Loucy (cell line): Measurements from ENCODE around the gene NUMBL.

Experiments used
- H2AFZ ChIP-seq: fragments of 200-600 bp; sonication (generic); 2 replicates; pipeline ENCODE4 v1.6.0; 2016; ENCODE audit warnings: antibody characterized with exemption, mild to moderate bottlenecking, low read length, moderate library complexity
- H3F3A ChIP-seq: fragments of 200-600 bp; 2 replicates; pipeline ENCODE4 v1.6.0; 2016; ENCODE audit warnings: antibody characterized with exemption, low read depth, mild to moderate bottlenecking
- H3K27me3 ChIP-seq: fragments of 200-600 bp; sonication (generic); 2 replicates; pipeline ENCODE4 v1.6.1; 2014; ENCODE audit warnings: low read length, mild to moderate bottlenecking; ENCODE audit not compliant: insufficient read depth, poor library complexity, severe bottlenecking
- H3K36me3 ChIP-seq: fragments of 200-600 bp; sonication (generic); 2 replicates; pipeline ENCODE4 v1.6.1; 2016; ENCODE audit warnings: low read length; ENCODE audit not compliant: insufficient read depth
- H3K4me1 ChIP-seq: fragments of 200-600 bp; sonication (generic); 2 replicates; pipeline ENCODE4 v1.5.1; 2014; ENCODE audit warnings: low read length, mild to moderate bottlenecking; ENCODE audit not compliant: insufficient read depth, poor library complexity, severe bottlenecking
- H3K4me2 ChIP-seq: fragments of 200-600 bp; sonication (generic); 2 replicates; pipeline ENCODE4 v1.6.0; 2014; ENCODE audit warnings: antibody characterized with exemption, low read length, low read depth, mild to moderate bottlenecking; ENCODE audit not compliant: poor library complexity, severe bottlenecking
- H3K4me3 ChIP-seq: fragments of 200-600 bp; sonication (generic); 2 replicates; pipeline ENCODE4 v1.5.1; 2014; ENCODE audit warnings: low read length, mild to moderate bottlenecking, mixed read lengths; ENCODE audit not compliant: poor library complexity, severe bottlenecking
- H3K79me2 ChIP-seq: fragments of 200-600 bp; sonication (generic); 2 replicates; pipeline ENCODE4 v1.6.1; 2014; ENCODE audit warnings: low read length; ENCODE audit not compliant: insufficient read depth
- H3K9ac ChIP-seq: fragments of 200-600 bp; sonication (generic); 2 replicates; pipeline ENCODE4 v1.6.0; 2014; ENCODE audit warnings: mild to moderate bottlenecking, low read depth, low read length, moderate library complexity; ENCODE audit not compliant: poor library complexity, severe bottlenecking
- H3K9me2 ChIP-seq: fragments of 200-600 bp; sonication (generic); replicated peaks from 2 replicates; pipeline ENCODE4 v1.6.1; 2016; ENCODE audit warnings: low read depth, low read length, mixed read lengths
- H3K9me3 ChIP-seq: fragments of 200-600 bp; sonication (generic); 2 replicates; pipeline ENCODE4 v1.6.1; 2014; ENCODE audit warnings: mild to moderate bottlenecking, antibody characterized with exemption, low read length, low read depth; ENCODE audit not compliant: insufficient read depth
- H4K20me1 ChIP-seq: fragments of 200-600 bp; sonication (generic); 2 replicates; pipeline ENCODE4 v1.6.0; 2014; ENCODE audit warnings: antibody characterized with exemption, low read length, mild to moderate bottlenecking; ENCODE audit not compliant: insufficient read depth, poor library complexity, severe bottlenecking
- CTCF ChIP-seq: fragments of 200-600 bp; sonication (generic); conservative IDR thresholded peaks from 2 replicates; pipeline ENCODE4 v1.5.1; 2014; ENCODE audit warnings: mild to moderate bottlenecking, antibody characterized with exemption, low read length
- EZH2phosphoT487 ChIP-seq: fragments of 200-600 bp; IDR thresholded peaks from 2 replicates; pipeline ENCODE4 v1.6.1; 2018; ENCODE audit warnings: antibody characterized with exemption, mild to moderate bottlenecking, moderate library complexity, borderline replicate concordance

NUMBL gene

GRCh38 chr19:40690050-40690692 lies at the start of gene NUMBL:
NUMBL (minus strand) TSS chr19:40690651; CDS start chr19:40690483, 168 bp downstream.
- Histone ChIP-seq H3K36me3 (no peaks in the 10 kb centered on the region), H3F3A (no peaks in the 10 kb centered on the region), H3K4me3 (peak within 1 kb of the TSS; percentile 84), H3K4me2 (peak within 1 kb of the TSS; percentile 97), H4K20me1 (no peaks in the 10 kb centered on the region), H3K27me3 (no peaks in the 10 kb centered on the region), H2AFZ (peak within 1 kb of the TSS; percentile 97), H3K9me3 (no peaks in the 10 kb centered on the region), H3K79me2 (no peaks in the 10 kb centered on the region), H3K4me1 (peaks cover 19% of the 10 kb centered on the region), H3K9me2 (no peaks in the 10 kb centered on the region), H3K9ac (peak within 1 kb of the TSS; percentile 69)
- TF ChIP-seq CTCF (no peak), EZH2phosphoT487 (no peak)

- Histone ChIP-seq H3K36me3 (no peaks in the 10 kb centered on the region), H3K9me3 (no peaks in the 10 kb centered on the region), H3K4me1 (no peaks in the 10 kb centered on the region), H3K9ac (no peak overlapping the region), H3K4me3 (no peak overlapping the region), H3K9me2 (no peaks in the 10 kb centered on the region), H3F3A (no peaks in the 10 kb centered on the region), H4K20me1 (no peaks in the 10 kb centered on the region), H3K79me2 (no peaks in the 10 kb centered on the region), H3K4me2 (no peak overlapping the region), H2AFZ (no peak overlapping the region), H3K27me3 (no peaks in the 10 kb centered on the region)
- no peak for TF ChIP-seq CTCF
- TF ChIP-seq EZH2phosphoT487 = no peak
Observed at GRCh38 chr19:40739030-40739839, 48.8 kb upstream of the NUMBL start.

GRCh38 chr19:40737102-40737644 lies 46.7 kb upstream of the NUMBL start:
- H4K20me1 ChIP-seq = no peaks in the 10 kb centered on the region
- TF ChIP-seq CTCF (no peak), EZH2phosphoT487 (no peak)
- no peaks in the 10 kb centered on the region for H3F3A ChIP-seq
- no peak overlapping the region for H3K4me3 ChIP-seq
- no peak overlapping the region for H3K9ac ChIP-seq
- no peaks in the 10 kb centered on the region for H3K9me2 ChIP-seq
- H2AFZ ChIP-seq = no peak overlapping the region
- no peaks in the 10 kb centered on the region for H3K4me1 ChIP-seq
- H3K36me3 ChIP-seq = no peaks in the 10 kb centered on the region
- H3K4me2 ChIP-seq = no peak overlapping the region
- H3K9me3 ChIP-seq = no peaks in the 10 kb centered on the region
- no peaks in the 10 kb centered on the region for H3K79me2 ChIP-seq
- H3K27me3 ChIP-seq = no peaks in the 10 kb centered on the region
